Subcutaneous adipose tissue (tissue), 4 donors: ENCODE measurements around the gene ZDHHC21. TPM values are rescaled to one million over a fixed set of nuclear protein-coding genes. Genes with fewer than 3 reads are reported as not detected.

ENCODE experiments used
- CTCF ChIP-seq: fragments of 450-650 bp; IDR thresholded peaks from one replicate; pipeline ENCODE4 v1.5.1; 2016; ENCODE audit warnings: low read depth, mild to moderate bottlenecking, control low read depth, antibody characterized with exemption, moderate library complexity
- total RNA-seq, 4 donors: library from RNA; depleted of rRNA; stranded (reverse); fragments of >200 nt; gene quantifications; one replicate each; pipeline ENCODE4 v1.1.0, GENCODE V29; 2016

Gene ZDHHC21
- total RNA-seq: 10 to 100 TPM in 3 of 4 donors, 1 to 10 TPM in 1; 10.0 to 20.7 (median 12.4) TPM

GRCh38 chr9:14693251-14693861 lies at the start of gene ZDHHC21:
ZDHHC21 (minus strand) TSS chr9:14693432; CDS start chr9:14674340, 19,092 bp downstream.
- TF ChIP-seq CTCF: no peak

GRCh38 chr9:14741369-14741768 lies 48.1 kb upstream of the ZDHHC21 start:
- TF ChIP-seq CTCF: no peak

GRCh38 chr9:14733133-14733532 lies 39.9 kb upstream of the ZDHHC21 start:
- TF ChIP-seq CTCF: no peak

GRCh38 chr9:14731294-14731981 lies 38.2 kb upstream of the ZDHHC21 start:
- no peak for TF ChIP-seq CTCF

GRCh38 chr9:14730461-14730898 lies 37.2 kb upstream of the ZDHHC21 start:
- TF ChIP-seq CTCF: no peak

- no peak for TF ChIP-seq CTCF
These were observed 30.1 kb upstream of the ZDHHC21 start for GRCh38 chr9:14723301-14723700.

- no peak for TF ChIP-seq CTCF
These were observed 29.3 kb upstream of the ZDHHC21 start, which contains the start of gene CER1 for GRCh38 chr9:14722391-14723035. CER1 (minus strand) TSS chr9:14722733; CDS start chr9:14722672, 61 bp downstream.
